Measurements from ENCODE around the gene RUNX3. TPM values are rescaled to one million over a fixed set of nuclear protein-coding genes. Genes with fewer than 3 reads are reported as not detected.

Gene RUNX3
- total and polyA plus RNA-seq, 7 donors = 0.36 to 18.0 (median 1.2) TPM; not detected in 1

- Histone ChIP-seq H3K4me1 (no peaks in the 10 kb centered on the region), H3K36me3 (no peaks in the 10 kb centered on the region), H3K9me3 (no peaks in the 10 kb centered on the region), H3K4me3 (no peak overlapping the region), H3K27me3 (no peaks in the 10 kb centered on the region), H3K27ac (no peak overlapping the region)
- WGBS, 2 donors = 65 to 79% methylated on average over 16 of the region's 16 CpGs
- TF ChIP-seq POLR2A (IDR thresholded peaks at IDR 0.05) (no peak), EP300 (IDR thresholded peaks at IDR 0.05) (no peak), POLR2AphosphoS5 (IDR thresholded peaks at IDR 0.05) (no peak), CTCF (IDR thresholded peaks at IDR 0.05) (no peak)
- intact Hi-C loops (cut with DNase I) = no loop called here
- peak; percentile 46 for DNase-seq
Measured at GRCh38 chr1:24957016-24957807, 27.1 kb upstream of the RUNX3 start.

GRCh38 chr1:24955779-24956365 lies 25.8 kb upstream of the RUNX3 start:
- WGBS, 2 donors = 81 to 88% methylated on average over 8 of the region's 8 CpGs

GRCh38 chr1:24955161-24955560 lies 25.1 kb upstream of the RUNX3 start:
- 58 to 70% methylated on average over 5 of the region's 5 CpGs for WGBS, 2 donors
- H3K36me3 ChIP-seq = no peaks in the 10 kb centered on the region

More at GRCh38 chr1:24955779-24956365, 25.8 kb upstream of the RUNX3 start:
- Histone ChIP-seq H3K27me3 (no peaks in the 10 kb centered on the region), H3K4me1 (no peaks in the 10 kb centered on the region), H3K4me3 (no peak overlapping the region), H3K9me3 (no peaks in the 10 kb centered on the region), H3K36me3 (no peaks in the 10 kb centered on the region), H3K27ac (no peak overlapping the region)
- intact Hi-C loops (cut with DNase I) = no loop called here
- TF ChIP-seq EP300 (IDR thresholded peaks at IDR 0.05) = no peak
- no peak for TF ChIP-seq POLR2A (IDR thresholded peaks at IDR 0.05)
- no peak for TF ChIP-seq POLR2AphosphoS5 (IDR thresholded peaks at IDR 0.05)
- no peak for TF ChIP-seq CTCF (IDR thresholded peaks at IDR 0.05)
- no peak for DNase-seq

GRCh38 chr1:24954631-24955030 lies 24.6 kb upstream of the RUNX3 start:
- Histone ChIP-seq H3K36me3 (no peaks in the 10 kb centered on the region), H3K4me1 (no peaks in the 10 kb centered on the region), H3K4me3 (no peak overlapping the region), H3K9me3 (no peaks in the 10 kb centered on the region), H3K27me3 (no peaks in the 10 kb centered on the region), H3K27ac (no peak overlapping the region)
- WGBS, 2 donors = 81 to 90% methylated on average over 11 of the region's 11 CpGs
- intact Hi-C loops (cut with DNase I) = no loop called here
- peak; percentile 58 for DNase-seq
- TF ChIP-seq POLR2AphosphoS5 (IDR thresholded peaks at IDR 0.05) = no peak
- no peak for TF ChIP-seq POLR2A (IDR thresholded peaks at IDR 0.05)
- TF ChIP-seq CTCF (IDR thresholded peaks at IDR 0.05) = no peak
- no peak for TF ChIP-seq EP300 (IDR thresholded peaks at IDR 0.05)

More at GRCh38 chr1:24955161-24955560, 25.1 kb upstream of the RUNX3 start:
- intact Hi-C loops (cut with DNase I) = no loop called here
- no peak for DNase-seq
- TF ChIP-seq POLR2AphosphoS5 (IDR thresholded peaks at IDR 0.05) = no peak
- no peak for TF ChIP-seq EP300 (IDR thresholded peaks at IDR 0.05)
- no peak for TF ChIP-seq CTCF (IDR thresholded peaks at IDR 0.05)
- no peak for TF ChIP-seq POLR2A (IDR thresholded peaks at IDR 0.05)
- Histone ChIP-seq H3K4me3 (no peak overlapping the region), H3K27ac (no peak overlapping the region), H3K27me3 (no peaks in the 10 kb centered on the region), H3K9me3 (no peaks in the 10 kb centered on the region), H3K4me1 (no peaks in the 10 kb centered on the region)

All from sigmoid colon (tissue), 7 donors.